HL-60 (cell line): ENCODE results near the gene NUCB1.

Source experiments
- DNase-seq, 2 experiments: peaks; one replicate each; pipeline ENCODE4 v3.0.0-alpha.2; 2010 to 2020; ENCODE audit warnings: low read depth in 1 of 2, low spot score in 1 of 2
- H3K27ac ChIP-seq: fragments of 250-450 bp; sonication (Bioruptor Pico); replicated peaks from 2 replicates; pipeline ENCODE4 v1.5.1; 2020; ENCODE audit warnings: mild to moderate bottlenecking, moderate library complexity
- H3K27me3 ChIP-seq: fragments of 250-450 bp; sonication (Bioruptor Pico); 2 replicates; pipeline ENCODE4 v1.5.1; 2021; ENCODE audit warnings: mild to moderate bottlenecking, moderate library complexity; ENCODE audit not compliant: insufficient read depth, poor library complexity, severe bottlenecking
- H3K4me3 ChIP-seq: replicated peaks from 2 replicates; pipeline ENCODE4 v1.5.1; 2011; ENCODE audit warnings: mild to moderate bottlenecking, control low read depth, low read length; ENCODE audit not compliant: insufficient read depth
- GABPA ChIP-seq: IDR thresholded peaks from 2 replicates; pipeline ENCODE4 v1.6.1; 2012; ENCODE audit warnings: low read depth
- POLR2AphosphoS5 ChIP-seq: IDR thresholded peaks from 2 replicates; pipeline ENCODE4 v1.6.1; 2012; ENCODE audit warnings: low read depth
- REST ChIP-seq: IDR thresholded peaks from 2 replicates; pipeline ENCODE4 v1.6.1; 2012; ENCODE audit warnings: low read depth; ENCODE audit not compliant: insufficient replicate concordance
- SPI1 ChIP-seq: IDR thresholded peaks from 2 replicates; pipeline ENCODE4 v1.6.1; 2012; ENCODE audit warnings: low read depth, mild to moderate bottlenecking, borderline replicate concordance
- TF ChIP-seq, protein P1 (sequence below): IDR thresholded peaks from one replicate; pipeline ENCODE4 v1.5.1; 2011; ENCODE audit warnings: low read length, control low read depth, inconsistent platforms; ENCODE audit not compliant: insufficient read depth

The NUCB1 gene

GRCh38 chr19:48953141-48953540 lies 53.0 kb downstream of the NUCB1 start:
- Histone ChIP-seq H3K4me3 (no peak overlapping the region), H3K27ac (no peak overlapping the region), H3K27me3 (no peaks in the 10 kb centered on the region)
- no peak for DNase-seq
- TF ChIP-seq SPI1 (no peak), POLR2AphosphoS5 (no peak), REST (no peak), GABPA (no peak)
- TF ChIP-seq, protein P1, sequence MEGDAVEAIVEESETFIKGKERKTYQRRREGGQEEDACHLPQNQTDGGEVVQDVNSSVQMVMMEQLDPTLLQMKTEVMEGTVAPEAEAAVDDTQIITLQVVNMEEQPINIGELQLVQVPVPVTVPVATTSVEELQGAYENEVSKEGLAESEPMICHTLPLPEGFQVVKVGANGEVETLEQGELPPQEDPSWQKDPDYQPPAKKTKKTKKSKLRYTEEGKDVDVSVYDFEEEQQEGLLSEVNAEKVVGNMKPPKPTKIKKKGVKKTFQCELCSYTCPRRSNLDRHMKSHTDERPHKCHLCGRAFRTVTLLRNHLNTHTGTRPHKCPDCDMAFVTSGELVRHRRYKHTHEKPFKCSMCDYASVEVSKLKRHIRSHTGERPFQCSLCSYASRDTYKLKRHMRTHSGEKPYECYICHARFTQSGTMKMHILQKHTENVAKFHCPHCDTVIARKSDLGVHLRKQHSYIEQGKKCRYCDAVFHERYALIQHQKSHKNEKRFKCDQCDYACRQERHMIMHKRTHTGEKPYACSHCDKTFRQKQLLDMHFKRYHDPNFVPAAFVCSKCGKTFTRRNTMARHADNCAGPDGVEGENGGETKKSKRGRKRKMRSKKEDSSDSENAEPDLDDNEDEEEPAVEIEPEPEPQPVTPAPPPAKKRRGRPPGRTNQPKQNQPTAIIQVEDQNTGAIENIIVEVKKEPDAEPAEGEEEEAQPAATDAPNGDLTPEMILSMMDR: no peak

- DNase-seq: no peak
- TF ChIP-seq GABPA (no peak), POLR2AphosphoS5 (no peak), SPI1 (no peak), REST (no peak)
- TF ChIP-seq, protein P1: no peak
Observed at GRCh38 chr19:48953990-48954594, 54.0 kb downstream of the NUCB1 start.

GRCh38 chr19:48954595-48955307 lies 54.6 kb downstream of the NUCB1 start, which contains the start of gene BAX:
Gene BAX, plus strand, starts transcription at chr19:48954875. Its CDS starts 54 bp downstream, at chr19:48954929.
- DNase-seq: peak; percentile 96 to 98
- H3K27ac ChIP-seq: peak within 1 kb of the TSS; percentile 77
- H3K27me3 ChIP-seq: no peaks in the 10 kb centered on the region
- TF ChIP-seq REST (no peak), SPI1 (no peak), POLR2AphosphoS5 (peak; percentile 76; the same call in 1 of the 2 replicates)
- TF ChIP-seq, protein P1: no peak
- peak within 1 kb of the TSS; percentile 96 for H3K4me3 ChIP-seq

More at GRCh38 chr19:48953990-48954594, 54.0 kb downstream of the NUCB1 start:
- Histone ChIP-seq H3K27ac (peak overlapping the region; percentile 50), H3K27me3 (no peaks in the 10 kb centered on the region), H3K4me3 (peak overlapping the region; percentile 33)
